Measurements from ENCODE around the gene USP12.

Gene USP12

GRCh38 chr13:27104606-27105005 lies 67.0 kb downstream of the USP12 start:
- DNase-seq (ENCODE audit: low read depth), result no peak
- TF ChIP-seq, protein P1, sequence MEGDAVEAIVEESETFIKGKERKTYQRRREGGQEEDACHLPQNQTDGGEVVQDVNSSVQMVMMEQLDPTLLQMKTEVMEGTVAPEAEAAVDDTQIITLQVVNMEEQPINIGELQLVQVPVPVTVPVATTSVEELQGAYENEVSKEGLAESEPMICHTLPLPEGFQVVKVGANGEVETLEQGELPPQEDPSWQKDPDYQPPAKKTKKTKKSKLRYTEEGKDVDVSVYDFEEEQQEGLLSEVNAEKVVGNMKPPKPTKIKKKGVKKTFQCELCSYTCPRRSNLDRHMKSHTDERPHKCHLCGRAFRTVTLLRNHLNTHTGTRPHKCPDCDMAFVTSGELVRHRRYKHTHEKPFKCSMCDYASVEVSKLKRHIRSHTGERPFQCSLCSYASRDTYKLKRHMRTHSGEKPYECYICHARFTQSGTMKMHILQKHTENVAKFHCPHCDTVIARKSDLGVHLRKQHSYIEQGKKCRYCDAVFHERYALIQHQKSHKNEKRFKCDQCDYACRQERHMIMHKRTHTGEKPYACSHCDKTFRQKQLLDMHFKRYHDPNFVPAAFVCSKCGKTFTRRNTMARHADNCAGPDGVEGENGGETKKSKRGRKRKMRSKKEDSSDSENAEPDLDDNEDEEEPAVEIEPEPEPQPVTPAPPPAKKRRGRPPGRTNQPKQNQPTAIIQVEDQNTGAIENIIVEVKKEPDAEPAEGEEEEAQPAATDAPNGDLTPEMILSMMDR (IDR thresholded peaks at IDR 0.05; ENCODE audit: control insufficient read depth, insufficient read depth, low read depth, low read length, missing control alignments), result no peak
- no peak overlapping the region for H3K4me3 ChIP-seq (ENCODE audit: control insufficient read depth, low read depth, low read length)

- TF ChIP-seq, protein P1 (IDR thresholded peaks at IDR 0.05; ENCODE audit: control insufficient read depth, insufficient read depth, low read depth, low read length, missing control alignments), result no peak
- DNase-seq (ENCODE audit: low read depth), result no peak
- no peak overlapping the region for H3K4me3 ChIP-seq (ENCODE audit: control insufficient read depth, low read depth, low read length)
These were observed 69.8 kb downstream of the USP12 start for GRCh38 chr13:27101847-27102246.

DNA sequence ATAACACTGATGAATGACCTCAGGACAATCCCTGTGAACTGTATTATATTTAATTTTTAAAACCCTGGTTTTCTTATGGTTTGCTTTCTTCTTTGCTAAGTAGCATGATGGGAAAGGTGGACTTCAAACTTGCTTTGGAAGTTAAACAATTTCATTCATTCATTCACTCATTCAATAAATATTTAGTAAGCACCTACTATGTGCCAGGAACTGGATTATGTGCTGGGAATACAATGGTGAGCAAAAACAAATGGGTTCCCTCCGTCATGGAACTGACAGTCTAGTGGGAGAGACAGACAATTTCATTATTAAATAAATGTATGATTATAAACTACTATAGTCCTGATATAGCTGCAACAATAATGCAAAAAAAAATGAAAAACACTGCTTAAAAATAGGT lies 70.3 kb downstream of the USP12 start:
- no peak overlapping the region for H3K4me3 ChIP-seq (ENCODE audit: control insufficient read depth, low read depth, low read length)
- DNase-seq (ENCODE audit: low read depth), result no peak
- TF ChIP-seq, protein P1 (IDR thresholded peaks at IDR 0.05; ENCODE audit: control insufficient read depth, insufficient read depth, low read depth, low read length, missing control alignments), result no peak

GRCh38 chr13:27097691-27098090 lies 73.9 kb downstream of the USP12 start:
- DNase-seq (ENCODE audit: low read depth), result no peak
- no peak overlapping the region for H3K4me3 ChIP-seq (ENCODE audit: control insufficient read depth, low read depth, low read length)
- TF ChIP-seq, protein P1 (IDR thresholded peaks at IDR 0.05; ENCODE audit: control insufficient read depth, insufficient read depth, low read depth, low read length, missing control alignments), result no peak

DNA sequence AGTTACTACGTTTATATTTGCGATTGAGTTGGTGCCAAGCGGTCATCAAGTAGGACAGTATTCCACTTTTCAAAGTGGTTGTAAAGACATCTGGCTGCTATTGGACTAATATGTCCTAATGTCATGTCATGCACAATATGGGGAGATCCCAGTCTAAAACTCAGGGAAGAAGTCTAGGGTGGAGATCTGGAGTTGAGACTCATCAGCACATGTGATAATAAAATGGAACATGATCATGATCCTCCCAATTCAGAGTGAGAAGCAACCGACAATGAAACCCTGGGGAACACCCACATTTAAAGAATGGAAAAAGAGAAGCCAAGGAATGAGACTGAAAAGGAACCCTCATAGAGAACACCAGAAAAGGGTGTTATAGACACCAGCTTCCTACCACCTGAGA lies 80.2 kb downstream of the USP12 start:
- H3K4me3 ChIP-seq (ENCODE audit: control insufficient read depth, low read depth, low read length), result no peak overlapping the region
- TF ChIP-seq, protein P1 (IDR thresholded peaks at IDR 0.05; ENCODE audit: control insufficient read depth, insufficient read depth, low read depth, low read length, missing control alignments), result no peak
- DNase-seq (ENCODE audit: low read depth), result no peak

DNA sequence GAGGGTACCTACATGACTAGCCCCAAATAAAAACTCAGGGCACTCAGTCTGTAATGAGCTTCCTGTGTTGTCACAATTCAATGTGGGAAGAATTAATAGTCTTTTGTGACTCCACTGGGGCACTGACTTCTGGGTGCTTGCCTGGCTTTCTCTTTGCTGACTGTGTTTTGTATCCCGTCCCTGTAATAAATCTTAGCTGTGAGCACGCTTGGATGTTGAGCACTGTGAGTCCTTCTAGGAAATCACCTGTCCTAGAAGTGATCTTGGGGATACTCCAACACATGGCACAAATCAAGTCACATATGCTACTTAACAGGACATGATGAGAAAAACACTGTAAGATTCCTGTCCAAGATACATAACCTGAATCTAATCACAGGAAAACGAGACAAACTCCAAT lies 83.0 kb downstream of the USP12 start:
- no peak overlapping the region for H3K4me3 ChIP-seq (ENCODE audit: control insufficient read depth, low read depth, low read length)
- no peak for DNase-seq (ENCODE audit: low read depth)
- TF ChIP-seq, protein P1 (IDR thresholded peaks at IDR 0.05; ENCODE audit: control insufficient read depth, insufficient read depth, low read depth, low read length, missing control alignments), result no peak
